Right forelimb (tissue), 1 donor: ENCODE data around the gene SCN4A.

ENCODE experiments used
- DNase-seq: peaks from one replicate; pipeline ENCODE4 v3.0.0-alpha.2; 2018

Gene SCN4A

DNA sequence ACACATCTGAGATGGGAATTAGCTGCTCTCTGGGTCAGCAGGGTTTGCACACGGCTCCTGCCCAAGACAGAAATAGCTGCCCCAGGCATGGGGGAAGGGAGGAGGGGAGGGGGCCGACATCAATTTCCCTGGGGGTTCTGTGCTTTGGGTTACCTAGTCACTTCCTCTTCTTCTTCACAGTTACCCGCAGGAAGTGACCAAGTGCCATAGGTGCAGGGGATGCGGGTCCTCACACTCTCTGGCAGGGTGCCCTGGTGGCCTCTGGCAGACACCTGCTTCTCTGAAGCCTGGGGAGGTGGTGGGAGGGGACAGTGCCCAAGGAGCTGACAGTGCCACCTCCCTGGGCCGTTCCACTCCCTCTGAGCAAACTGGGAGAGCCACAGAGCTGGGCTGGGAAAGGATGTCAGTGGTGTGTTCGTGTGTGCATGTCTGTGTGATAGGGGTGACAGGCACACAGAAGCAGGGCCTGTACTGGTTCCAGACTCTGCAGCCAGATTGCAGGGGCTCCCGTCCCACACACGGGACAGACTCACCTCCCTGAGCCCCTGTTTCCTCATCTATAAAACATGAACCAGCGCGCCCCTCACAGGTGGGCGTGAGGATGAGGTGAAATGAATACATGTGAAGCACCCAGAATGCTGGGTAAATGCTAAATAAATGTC lies 18.2 kb downstream of the SCN4A start:
- DNase-seq, result no peak

- DNase-seq, result no peak
Observed at GRCh38 chr17:63950940-63951907, 21.5 kb downstream of the SCN4A start.

- DNase-seq, result peak; percentile 73
Observed at GRCh38 chr17:63949576-63950250, 23.0 kb downstream of the SCN4A start.

DNA sequence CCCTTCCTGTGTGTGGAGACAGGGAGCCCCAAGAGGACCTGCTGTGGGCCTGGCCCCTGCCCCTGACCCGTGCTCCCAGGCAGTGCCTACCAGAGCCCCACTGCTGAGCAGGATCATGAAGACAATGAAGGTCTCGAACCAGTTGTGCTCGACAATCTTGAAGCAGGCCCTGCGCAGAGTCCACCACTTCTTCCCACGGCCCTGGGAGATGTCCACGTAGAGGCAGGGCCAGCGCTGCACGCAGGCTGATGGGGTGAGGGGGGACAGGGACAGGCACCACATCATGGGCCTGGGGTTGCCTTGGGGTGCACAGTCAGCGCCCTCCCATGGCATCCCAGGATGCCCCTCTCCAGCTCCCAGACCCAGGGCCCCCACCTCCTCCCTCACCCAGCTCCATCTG lies 24.2 kb downstream of the SCN4A start:
- no peak for DNase-seq

DNA sequence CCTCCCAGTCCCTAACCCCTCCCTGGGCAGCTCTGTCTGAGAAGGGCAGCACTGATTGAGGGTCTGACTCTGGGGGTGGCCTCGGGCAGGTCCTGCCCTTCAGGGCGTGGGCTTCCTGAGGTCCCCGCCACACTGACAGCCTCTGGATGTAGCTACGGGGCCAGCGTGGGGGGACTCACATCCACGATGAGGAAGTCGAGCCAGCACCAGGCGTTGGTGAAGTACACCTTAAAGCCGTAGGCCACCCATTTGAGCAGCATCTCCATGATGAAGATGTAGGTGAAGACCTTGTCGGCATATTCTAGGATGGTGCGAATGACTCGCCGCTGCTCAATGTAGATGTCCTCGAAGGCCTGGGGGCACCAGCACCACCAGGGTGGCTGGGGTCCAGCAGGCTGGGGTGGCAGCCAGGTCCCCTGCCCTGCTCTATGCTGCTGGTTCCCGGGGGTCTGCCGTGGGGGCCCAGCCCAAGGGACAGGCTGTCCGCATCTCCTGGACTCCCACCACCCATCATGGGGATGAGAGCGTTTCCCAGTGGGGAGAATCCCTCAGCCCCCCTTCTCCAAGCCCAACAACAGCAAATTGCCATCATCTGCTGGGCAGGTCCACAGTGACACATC lies 24.9 kb downstream of the SCN4A start:
- no peak for DNase-seq

DNA sequence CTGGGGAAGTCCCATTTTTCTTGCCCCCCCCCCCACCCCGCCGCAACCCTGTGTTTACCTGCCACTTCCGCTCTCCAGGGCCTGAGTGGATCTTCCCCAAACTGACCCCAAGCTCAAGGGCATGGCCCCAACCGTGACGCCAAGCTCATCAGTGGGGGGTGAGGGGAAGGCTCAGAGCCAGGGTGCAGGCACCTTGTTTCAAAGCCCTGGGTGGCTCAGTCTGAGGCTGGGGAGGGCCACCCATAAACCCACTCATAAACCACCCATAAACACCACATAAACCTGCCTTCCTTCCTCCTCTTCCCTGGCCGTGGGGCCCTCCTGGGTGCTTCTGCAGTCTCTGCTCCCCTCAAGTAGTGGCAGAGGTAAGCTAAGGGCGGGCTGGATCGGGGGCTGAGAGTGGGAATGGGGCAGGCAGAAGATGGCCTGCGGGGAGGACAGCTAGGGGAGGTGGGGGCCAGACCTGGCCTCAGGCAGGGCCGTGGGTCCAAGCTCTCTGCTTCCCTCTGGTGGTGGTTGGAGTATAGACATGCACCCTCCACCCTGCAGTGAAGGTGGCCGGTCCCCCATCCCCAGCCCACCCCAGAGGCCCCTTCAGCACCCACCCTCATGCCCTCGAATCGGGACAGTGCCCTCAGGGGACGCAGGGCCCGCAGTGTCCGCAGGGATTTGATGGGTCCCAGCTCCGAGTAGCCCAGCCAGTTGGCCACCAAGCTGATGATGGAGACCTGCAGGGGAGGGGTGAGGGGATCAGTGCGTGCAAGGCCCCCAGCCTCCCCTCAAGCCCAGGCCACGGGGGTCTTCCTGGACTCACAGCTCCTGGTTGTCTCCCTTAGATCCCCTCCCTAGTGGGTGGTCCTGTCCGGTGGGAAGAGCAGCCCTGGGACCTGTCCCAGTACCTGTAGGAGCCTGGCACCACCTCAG lies 26.0 kb downstream of the SCN4A start:
- DNase-seq, result no peak

DNA sequence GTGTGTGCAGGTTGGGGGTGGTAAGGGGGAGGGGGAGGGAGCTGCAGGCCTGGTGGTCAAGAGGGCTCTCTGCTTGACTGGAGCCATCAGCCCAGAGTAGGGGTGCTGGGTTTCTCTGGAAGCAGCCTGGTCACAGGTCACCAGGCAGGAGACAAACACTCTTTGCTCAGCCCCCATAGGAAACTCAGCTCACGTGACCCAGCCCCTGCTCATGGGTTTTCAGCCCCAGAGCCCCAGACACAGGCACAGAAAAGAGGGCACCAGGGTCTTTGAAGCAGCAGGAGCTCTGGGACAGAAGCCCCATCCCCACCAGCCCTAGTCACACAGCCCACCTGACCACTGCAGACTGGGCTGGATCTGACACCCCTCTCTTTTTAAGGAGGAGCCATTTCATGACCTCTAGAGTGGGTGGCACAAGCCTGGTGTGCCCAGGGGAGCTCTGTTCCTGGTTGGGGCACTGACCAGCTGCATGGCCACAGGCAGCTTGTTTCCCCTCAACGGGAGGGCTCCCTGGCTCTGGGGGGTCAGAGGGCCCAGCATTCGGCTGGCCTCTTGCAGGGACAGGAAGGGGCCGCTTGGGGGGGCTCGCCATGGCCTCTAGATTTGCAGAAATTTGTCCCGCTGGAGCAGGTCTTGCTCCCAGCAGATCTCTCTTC lies 26.8 kb downstream of the SCN4A start:
- no peak for DNase-seq

DNA sequence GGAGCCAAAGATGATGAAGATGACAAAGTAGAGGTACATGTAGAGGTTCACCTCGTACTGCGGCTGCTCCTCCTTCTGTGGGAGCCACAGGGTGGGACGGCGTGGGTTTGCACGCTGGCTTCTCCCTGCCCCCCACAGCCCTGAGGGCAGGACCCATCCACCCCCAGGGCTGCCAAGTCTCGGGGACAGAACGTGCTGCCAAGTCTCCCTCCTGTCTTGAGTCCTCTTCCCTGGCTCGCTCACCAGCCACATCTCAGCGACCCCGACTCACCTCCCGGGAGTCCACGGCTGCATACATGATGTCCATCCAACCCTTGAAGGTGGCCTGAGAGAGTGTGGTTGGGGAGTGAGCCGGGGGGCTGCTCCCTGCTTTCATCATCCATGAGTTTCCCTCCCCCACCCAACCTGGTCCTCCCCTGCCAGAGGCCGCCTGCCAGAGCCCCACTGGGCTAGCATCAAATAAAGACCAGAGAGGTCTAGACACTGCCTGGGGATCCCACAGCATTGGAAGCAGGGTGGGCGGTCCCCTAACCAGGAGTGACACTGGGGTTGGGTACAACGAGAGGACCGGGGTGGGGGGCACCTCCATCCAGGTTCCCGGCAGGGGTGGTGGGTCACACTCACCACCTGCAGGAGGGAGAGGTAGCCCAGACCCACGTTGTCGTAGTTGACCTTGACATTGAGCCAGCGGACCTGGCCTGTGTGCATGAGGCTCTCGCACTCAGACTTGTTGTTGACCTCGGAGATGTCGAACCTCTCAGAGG lies 27.8 kb downstream of the SCN4A start:
- no peak for DNase-seq

DNA sequence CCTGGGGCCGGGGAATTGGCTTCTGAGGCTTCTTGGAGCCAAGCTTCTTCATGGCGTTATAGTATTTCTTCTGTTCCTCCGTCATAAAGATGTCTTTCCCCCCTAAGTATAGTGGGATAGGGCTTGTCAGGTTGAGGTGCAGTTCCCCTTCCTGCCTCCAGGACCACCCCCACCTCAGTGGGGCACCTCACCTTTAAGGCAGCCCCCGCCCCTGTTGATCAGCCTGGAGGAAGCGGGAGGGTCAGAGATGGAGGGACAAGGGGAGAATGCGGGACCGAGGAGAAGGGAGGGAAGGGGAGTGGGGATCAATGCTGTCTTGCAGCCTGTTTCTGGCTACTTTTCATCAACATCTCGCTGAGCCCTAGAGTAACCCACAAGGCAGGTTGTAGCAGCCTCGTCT lies 29.0 kb downstream of the SCN4A start:
- DNase-seq, result no peak

GRCh38 chr17:63942309-63942985 lies 30.3 kb downstream of the SCN4A start:
- DNase-seq, result no peak

- DNase-seq, result no peak
Observed at GRCh38 chr17:63941751-63942150, 31.0 kb downstream of the SCN4A start.

DNA sequence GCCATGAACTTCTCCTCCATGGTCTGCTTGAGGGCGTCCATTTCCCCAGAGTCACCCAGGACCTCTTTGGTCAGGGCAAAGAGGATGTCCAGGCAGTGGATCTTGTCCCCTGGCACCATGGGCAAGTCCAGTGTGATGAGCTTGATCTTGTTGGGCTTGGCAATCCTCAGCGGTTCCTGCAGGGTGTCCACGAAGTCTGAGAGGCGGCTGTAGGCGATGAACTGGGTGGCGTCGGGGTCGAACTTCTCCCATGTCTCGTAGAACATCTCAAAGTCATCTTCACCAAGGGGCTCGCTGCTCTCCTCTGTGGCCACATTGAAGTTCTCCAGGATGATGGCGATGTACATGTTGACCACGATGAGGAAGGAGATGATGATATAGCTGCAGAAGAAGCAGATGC lies 31.6 kb downstream of the SCN4A start:
- no peak for DNase-seq

DNA sequence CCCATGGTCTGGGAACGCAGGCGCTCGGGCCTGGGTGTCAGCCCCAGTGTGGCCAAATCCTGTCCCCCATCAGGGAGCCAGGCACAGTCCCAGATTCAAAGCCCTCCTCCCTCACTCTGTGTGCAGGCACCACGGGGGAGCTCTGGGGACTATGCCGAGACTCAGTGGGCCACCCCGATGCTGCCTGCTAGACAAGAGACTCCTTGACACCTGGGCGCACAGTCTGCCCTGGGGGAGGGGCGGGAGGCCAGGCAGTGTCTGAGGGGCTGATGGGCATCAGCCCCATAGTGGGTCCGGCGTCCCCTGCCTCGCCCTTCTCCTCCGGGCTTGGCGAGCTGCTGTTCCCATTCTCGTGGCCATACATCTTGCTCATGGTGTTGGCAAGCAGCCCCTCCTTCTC lies 32.1 kb downstream of the SCN4A start:
- no peak for DNase-seq

GRCh38 chr17:63939884-63940283 lies 32.8 kb downstream of the SCN4A start:
- DNase-seq, result no peak

DNA sequence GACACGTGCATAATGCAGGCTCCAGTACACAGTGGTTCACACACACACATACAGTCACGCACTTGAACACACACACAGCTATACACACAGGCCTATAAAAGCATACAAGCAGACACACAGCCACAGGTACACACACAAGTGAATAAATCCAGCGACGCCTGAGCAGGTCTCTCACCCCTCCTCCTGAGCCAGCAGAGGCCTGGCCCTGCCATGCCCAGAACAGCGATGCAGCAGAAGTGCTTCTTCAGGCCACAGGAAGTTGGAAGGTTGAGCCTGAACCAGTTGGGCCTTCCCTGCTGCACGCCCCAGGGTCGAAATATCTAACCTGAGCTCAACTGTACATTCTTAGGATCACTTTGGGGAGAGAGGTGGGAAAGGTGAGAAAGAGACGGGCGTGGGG lies 33.3 kb downstream of the SCN4A start:
- DNase-seq, result no peak

DNA sequence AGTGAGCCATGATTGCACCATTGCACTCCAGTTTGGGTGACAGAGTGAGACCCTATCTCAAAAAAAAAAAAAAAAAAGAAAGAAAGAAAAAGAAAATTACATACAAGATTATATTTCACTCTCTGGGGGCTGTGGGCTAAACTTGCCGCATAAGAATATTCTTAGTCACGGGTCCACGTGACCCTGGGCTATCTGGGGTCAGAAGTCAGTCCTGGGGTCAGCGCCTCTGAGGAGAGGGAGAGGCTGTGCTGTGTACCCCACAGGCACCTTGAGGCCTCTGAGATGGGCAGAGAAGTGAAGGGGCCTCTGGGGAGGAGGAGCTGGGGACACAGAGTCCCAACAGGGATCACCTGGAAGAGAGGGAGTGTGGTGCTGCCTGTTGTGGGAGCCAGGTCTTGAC lies 34.8 kb downstream of the SCN4A start:
- DNase-seq, result no peak

DNA sequence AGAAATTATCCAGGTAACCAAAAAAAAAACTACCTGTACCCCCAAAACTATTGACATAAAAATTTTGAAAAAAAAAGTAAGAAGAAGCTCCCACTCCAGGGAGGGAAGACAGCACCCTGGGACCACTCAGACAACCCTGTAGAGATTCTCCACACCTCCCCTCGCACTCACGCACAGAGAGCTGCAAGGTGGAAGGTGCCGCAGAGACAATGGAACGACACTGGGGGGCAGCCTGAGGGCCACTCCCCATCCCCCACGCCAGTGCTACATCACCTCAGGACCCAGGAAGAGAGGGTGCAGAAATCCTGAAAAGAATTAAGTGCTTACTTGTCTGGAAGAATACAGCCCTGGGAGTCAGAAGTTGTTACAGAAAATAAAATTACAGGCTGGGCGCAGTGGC lies 35.4 kb downstream of the SCN4A start:
- no peak for DNase-seq

DNA sequence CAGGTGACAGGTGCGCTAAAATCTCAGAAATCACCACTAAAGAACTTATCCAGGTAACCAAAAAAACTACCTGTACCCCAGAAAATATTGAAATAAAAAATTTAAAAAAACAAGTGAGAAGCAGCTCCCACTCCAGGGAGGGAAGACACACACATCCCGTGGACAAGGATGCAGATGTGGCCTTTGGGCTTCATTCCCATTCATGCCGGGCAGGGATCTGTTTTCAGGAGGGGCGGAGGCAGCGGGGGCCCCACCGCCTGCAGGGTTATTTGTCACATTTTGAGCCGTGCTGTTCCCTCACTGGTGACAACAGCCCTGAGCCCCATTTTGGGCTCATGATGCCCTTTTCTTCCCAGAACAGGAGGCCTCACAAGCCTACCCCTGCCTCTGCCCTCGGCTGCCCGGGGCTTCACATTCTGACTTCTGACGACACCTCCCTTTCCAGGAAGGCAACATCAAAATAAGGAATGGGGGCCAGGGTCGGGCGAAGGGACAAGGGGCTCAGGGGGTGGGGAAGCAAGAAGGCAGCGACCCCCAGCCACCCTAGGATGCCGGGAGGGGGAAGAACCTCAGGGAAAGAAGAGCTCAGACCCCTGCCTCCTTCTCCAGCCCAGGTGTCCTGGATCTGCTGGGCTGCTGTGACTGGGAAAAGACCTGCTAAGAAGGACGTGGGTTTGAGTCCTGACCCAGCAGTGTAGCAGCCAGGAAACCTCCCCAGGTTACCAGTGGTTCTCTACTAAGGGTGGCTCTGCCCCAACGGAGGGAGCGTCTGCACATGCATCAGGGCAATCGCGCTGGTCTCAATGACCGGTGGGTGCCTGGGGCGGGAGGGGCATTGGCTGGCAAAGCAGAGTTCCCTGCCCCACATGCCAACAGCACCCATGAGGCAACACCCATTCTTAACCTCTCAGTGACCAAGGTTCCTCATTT lies 38.3 kb downstream of the SCN4A start:
- no peak for DNase-seq

DNA sequence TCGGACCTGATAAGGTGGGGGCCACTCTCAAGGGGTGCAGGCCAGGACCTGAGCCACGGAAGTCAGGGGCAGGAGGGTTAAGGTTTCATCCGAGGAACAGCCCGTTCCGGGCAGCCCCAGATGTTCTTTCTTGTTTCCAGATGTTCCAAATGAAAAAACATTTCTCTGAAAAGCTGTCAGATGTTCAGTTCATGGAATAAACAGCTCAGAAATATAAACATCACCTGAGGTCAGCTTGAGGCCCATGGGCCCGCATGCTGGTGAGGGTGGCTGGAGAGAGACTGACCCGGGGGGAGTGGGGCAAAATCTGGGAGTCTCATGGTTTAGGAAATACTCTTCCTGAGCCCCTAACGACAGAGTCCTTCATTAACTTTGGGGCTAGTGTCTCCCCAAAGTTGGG lies 39.1 kb downstream of the SCN4A start:
- no peak for DNase-seq
